HG03575 (cell line): Measurements from ENCODE around the gene SLC26A4.
"Not testable (repeated sequence)": the region's sequence is repeated elsewhere in the genome, so short reads cannot be mapped to it uniquely, and the experiment has no call there.

ENCODE experiments used
- ATAC-seq: cut with Tn5 transposase; IDR thresholded peaks from one replicate; pipeline ENCODE4 v1.9.1; 2021; ENCODE audit not compliant: unreplicated experiment, insufficient number of reproducible peaks, low FRiP score; ENCODE audit errors: extremely low read depth

The SLC26A4 gene

DNA sequence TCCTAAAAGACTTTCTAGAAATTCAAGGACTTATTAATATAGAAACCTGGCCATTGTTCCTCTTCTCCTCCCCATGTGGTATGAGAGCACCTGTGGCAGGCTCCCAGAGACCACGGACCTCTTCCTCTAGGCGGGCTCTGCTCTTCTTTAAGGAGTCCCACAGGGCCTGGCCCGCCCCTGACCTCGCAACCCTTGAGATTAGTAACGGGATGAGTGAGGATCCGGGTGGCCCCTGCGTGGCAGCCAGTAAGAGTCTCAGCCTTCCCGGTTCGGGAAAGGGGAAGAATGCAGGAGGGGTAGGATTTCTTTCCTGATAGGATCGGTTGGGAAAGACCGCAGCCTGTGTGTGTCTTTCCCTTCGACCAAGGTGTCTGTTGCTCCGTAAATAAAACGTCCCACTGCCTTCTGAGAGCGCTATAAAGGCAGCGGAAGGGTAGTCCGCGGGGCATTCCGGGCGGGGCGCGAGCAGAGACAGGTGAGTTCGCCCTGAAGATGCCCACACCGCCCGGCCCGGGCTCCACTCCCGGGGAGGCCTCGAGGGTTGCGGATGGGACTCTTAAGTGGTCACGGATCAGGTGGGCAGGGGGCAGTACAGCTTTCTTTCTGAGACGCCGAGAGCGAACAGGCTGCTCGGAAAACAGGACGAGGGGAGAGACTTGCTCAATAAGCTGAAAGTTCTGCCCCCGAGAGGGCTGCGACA, at the start of gene SLC26A4:
TSS of gene SLC26A4 (plus strand) at position 448 of the 700 bp plus-strand sequence. CDS start 814 bp downstream, outside the sequence.
- ATAC-seq = no peak

DNA sequence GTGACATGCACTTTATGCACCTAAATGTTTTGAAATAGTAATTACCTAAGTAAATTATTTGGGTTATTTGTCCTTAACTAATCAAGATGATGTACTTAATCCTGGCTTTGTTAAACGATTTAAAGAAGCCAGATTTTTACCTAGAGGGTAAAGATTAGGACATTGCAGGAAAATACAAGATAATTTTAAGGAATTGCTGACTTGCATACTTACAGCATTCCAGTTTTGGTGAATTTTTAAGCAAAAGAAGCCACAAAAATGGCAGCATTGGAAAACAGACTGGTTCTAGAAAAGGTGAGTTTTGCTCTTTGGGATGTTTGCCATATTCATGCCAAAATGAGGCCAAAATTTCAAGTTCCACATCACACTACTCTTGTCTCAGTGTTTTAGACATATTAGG, 47.2 kb upstream of the SLC26A4 start:
- ATAC-seq = no peak

- ATAC-seq = no peak
These were observed 46.7 kb upstream of the SLC26A4 start for GRCh38 chr7:107613948-107614347.

DNA sequence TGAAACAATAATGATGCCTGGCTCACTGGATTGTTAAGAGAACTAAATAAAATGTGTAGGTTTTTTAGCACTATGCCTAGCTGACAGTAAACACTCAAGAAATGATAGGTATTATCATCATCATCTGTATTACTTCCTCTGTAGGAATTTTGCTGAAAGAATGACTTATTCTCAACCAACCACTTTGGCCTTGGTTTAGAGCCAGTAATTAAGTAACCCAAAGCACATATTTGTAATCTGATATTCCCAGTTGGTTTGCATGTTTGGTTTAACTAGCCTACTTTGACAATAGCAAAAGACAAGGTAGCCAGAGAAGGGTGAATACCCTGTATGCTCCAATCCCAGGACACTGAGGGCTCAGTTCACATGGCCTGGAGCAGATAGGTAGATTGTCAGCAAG, 46.2 kb upstream of the SLC26A4 start:
- no peak for ATAC-seq

GRCh38 chr7:107615910-107616680, 44.5 kb upstream of the SLC26A4 start:
- ATAC-seq = no peak

DNA sequence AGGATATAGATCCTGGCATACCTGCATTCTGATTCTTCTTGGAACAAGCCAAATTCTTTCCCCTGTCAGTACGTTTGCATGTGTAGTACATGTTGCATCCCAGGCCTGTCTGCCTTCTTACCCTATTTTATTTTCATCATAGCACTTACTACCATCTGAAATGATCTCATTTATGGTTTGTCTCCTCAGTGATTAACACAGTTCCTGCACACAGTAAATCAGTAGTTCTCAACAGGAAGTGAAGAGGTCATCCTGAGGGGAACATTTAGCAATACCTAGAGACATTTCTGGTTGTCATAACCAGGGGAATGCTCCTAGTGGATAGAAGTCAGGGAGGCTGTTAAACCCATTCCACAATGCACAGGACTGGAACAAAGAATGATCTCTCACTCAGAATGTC, 38.2 kb upstream of the SLC26A4 start:
- ATAC-seq = no peak

- no peak for ATAC-seq
These were observed 37.7 kb upstream of the SLC26A4 start for GRCh38 chr7:107622894-107623293.

- ATAC-seq = no peak
These were observed 33.6 kb upstream of the SLC26A4 start for GRCh38 chr7:107627002-107627401.

DNA sequence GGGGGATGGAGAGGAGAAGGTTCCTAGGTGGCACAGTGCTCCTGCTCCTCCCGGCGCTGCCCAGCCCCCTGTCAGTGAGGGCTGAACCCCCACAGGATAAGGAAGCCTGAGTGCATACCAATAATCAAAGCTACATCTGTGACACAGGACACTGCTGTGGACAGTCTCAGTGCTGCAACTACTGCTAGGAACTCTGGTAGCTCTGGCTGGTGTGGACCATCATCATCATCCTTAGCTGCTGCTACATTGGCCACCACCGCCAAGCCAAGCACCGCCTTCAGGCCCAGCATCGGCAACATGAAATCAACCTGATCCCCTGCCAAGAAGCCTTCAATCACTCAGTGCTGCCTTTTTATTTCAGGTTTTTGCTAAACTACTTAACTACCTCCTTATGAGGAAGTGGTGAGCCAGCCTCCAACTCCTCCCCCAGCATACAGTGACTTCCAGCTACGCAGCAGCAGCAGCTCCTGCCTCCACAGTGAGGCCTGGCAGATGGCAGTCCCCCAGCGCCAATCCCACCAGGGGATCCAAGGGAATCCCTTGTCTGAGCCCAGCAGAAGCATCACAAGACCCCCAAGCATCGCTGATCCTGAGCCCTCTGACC, 32.1 kb upstream of the SLC26A4 start:
- no peak for ATAC-seq

DNA sequence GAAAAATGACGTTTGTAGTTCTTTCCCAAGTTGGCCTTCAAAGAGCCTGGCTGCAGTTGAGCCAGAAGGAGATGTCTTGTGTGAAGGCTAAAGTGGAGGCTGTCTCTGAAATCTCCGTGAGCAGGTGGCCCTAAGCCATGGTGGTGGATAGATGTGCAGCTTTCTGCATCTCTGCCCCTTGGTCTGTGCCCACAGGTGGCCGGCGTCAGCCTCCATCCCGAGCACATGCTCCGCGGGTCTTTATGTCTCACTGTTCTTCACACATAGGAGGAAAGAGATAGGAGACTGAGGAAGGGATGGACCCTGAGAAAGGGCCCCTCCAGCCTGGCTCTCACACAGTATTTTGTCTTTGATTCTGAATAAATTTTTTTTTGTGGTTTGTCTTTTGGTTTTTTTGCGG, 30.3 kb upstream of the SLC26A4 start:
- ATAC-seq = no peak

DNA sequence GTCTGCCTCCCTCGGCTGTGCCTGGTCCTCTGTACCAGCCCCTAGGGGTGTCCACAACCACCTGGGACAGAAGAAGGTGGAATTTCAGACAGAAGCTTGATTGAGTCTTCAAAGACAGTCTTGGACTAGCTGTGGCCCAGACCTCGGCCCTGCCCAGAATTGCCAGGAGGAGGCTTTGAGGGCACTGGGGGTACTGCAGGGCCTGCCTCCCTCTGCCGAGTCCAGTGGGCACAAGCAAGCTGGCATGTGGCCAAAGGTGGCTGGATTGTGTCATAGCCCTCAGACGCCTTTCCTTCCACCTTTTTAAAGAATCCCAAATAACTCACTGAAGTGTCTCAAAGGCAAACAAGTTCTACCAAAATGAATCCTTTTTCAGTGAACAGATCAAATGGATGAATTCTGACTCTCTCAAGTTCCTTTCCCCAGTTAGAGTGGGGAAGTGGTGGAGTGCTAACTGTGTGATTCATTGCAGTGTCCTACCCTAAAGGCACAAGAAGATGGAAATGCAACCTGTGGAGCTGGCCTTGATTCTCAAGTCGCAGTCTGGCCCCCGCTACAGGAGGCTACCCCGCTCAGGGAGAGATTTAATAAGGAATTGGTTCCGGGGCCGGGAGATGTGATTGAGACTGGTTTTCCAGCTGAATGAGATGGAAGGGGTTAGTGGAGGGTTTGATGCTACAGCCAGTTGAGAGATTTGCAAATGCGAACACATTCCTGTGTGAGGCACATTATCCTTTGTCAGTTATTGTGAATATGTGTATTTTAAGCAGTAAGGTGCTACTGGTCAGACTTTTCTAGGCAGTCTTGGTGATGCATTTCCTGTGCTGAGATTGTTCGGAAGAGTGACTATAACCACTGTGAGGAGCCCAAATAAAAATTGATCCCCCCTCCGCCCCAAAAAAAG, 28.8 kb upstream of the SLC26A4 start:
- ATAC-seq = no peak

- no peak for ATAC-seq
These were observed 28.1 kb upstream of the SLC26A4 start for GRCh38 chr7:107632492-107632865.

DNA sequence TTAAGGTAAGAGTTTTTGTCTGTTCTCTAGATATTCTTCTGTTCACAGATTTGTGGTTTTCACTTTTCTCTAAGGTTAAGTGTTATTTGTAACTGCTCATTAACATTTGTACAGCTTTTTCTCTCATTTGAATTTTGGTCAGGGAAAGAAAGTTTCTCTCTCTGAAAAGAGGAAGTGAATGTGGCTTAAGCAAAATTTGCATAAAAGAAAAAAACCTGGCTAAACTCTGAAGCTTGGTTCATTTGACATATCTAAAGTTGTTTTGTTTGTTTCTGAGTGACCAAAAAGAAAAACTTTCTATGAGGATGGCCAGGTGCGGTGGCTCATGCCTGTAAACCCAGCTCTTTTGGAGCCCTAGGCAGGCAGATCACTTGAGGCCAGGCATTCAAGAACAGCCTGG, 22.0 kb upstream of the SLC26A4 start:
- ATAC-seq = peak; percentile 91

DNA sequence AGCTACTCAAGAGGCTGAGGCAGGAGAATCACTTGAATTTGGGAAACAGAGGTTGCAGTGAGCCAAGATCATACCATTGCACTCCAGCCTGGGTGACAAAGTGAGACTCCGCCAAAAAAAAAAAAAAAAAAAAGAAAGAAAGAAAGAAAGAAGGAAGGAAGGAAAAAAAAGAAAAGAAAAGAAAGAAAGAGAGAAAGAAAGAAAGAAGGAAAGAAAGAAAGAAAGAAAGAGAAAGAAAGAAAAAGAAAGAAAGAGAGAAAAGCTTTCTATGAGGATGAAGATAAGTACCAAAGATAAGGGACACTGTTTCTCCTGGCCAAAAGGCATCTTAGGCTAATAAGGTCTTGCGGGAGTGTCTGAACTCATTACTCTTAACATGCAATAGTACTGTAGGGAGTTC, 21.6 kb upstream of the SLC26A4 start:
- not testable (repeated sequence) for ATAC-seq

- ATAC-seq = no peak
These were observed 19.0 kb upstream of the SLC26A4 start for GRCh38 chr7:107641676-107642075.

DNA sequence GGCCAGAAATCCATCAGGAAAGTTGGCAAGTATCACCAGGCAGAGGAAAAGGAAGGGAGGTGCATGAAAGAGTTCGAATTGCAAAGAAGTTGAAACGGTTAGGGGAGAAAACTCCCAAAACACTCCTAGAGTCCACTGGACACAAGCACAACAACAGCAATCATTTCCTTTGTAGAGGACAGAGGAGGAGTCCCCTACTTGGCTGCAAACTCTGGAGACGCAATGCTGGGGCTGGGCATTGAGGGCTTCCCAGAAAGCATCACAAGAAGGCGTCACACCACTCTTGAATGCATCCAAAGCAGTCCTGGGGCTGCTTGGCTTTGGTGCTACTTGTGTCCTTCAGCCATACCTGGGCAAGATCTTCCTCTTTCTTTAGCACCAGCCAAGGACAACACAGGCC, 18.1 kb upstream of the SLC26A4 start:
- no peak for ATAC-seq

DNA sequence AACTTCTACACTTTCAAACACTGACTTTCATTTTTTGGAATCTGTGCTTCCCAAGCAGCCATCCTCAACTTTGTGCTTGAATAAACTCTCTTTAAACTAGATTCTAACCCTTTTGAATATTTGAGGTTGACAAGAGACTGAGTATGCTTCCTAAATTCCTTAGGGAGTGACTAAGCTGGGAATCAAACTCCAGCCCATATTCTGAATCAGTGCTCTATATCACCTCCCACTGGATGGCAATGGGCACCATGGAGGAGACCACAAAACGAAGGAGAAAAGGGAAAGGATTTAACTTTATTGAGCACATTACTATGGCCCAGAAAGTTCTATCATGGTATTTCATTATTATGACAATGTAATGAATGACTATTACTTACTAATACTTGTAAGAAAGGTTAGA, 17.2 kb upstream of the SLC26A4 start:
- ATAC-seq = no peak

GRCh38 chr7:107643938-107644308, 16.7 kb upstream of the SLC26A4 start:
- no peak for ATAC-seq

GRCh38 chr7:107644309-107644974, 16.2 kb upstream of the SLC26A4 start:
- ATAC-seq = no peak
